Measurements from ENCODE around the gene DIAPH3.

- TF ChIP-seq POLR2A (IDR thresholded peaks at IDR 0.05) (no peak), EP300 (IDR thresholded peaks at IDR 0.05) (no peak)
- TF ChIP-seq, protein P1, sequence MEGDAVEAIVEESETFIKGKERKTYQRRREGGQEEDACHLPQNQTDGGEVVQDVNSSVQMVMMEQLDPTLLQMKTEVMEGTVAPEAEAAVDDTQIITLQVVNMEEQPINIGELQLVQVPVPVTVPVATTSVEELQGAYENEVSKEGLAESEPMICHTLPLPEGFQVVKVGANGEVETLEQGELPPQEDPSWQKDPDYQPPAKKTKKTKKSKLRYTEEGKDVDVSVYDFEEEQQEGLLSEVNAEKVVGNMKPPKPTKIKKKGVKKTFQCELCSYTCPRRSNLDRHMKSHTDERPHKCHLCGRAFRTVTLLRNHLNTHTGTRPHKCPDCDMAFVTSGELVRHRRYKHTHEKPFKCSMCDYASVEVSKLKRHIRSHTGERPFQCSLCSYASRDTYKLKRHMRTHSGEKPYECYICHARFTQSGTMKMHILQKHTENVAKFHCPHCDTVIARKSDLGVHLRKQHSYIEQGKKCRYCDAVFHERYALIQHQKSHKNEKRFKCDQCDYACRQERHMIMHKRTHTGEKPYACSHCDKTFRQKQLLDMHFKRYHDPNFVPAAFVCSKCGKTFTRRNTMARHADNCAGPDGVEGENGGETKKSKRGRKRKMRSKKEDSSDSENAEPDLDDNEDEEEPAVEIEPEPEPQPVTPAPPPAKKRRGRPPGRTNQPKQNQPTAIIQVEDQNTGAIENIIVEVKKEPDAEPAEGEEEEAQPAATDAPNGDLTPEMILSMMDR (IDR thresholded peaks at IDR 0.05), result no peak
Measured at GRCh38 chr13:60211548-60211947, 47.8 kb upstream of the DIAPH3 start.
